ENCODE data around the gene SUSD6. TPM values are rescaled to one million over a fixed set of nuclear protein-coding genes. Genes with fewer than 3 reads are reported as not detected.

The SUSD6 gene
- total and polyA plus RNA-seq, 4 donors = 16.0 to 75.1 (median 61.0) TPM

DNA sequence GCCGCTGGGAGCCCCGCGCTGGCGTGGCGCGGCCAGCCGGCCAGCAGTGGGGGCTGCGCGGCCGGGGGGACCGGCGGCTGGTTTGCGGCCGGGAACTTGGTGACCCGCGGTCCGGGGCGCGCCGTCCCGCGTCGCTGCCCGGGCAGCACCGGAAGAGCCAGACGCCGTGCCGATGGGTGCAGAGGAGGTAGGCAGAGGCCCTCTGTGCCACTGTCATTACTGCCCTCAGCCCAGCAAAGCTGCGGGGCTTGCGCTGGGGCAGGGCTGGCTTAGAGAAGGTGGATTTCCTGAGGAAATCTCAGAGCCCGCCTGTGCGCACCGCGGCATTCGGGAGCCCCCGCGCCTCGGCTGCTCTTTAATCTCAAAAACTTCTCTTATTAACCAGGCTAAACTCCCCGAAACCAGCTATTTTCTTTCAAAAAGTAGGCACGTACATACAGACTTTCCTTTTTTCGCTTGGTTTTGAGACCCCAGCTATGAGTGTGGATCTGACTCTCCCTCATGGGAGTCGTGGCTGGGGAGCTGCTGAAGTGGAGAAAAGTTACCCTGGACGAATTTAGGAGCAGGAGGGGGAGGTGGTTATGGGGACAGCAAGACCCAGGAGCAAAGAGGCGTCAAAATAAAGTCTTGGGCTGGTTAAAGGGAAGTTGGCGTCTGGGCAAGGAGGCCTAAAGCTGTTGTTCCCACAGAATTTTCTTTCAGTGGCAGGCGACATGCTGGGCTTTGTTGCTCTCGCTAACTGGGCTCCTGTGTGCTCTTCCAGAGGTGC, 802 bp downstream of the SUSD6 start:
- Histone ChIP-seq H3K27me3 (ENCODE audit: control insufficient read depth in 3 of 3, insufficient read depth in 3 of 3, low read length in 2 of 3) (no peaks in the 10 kb centered on the region), H3K4me3 (peak overlapping the region; percentile 90), H3K4me1 (ENCODE audit: control insufficient read depth in 5 of 5, insufficient read depth in 5 of 5, low read length in 5 of 5) (peaks cover 8 to 47% (median 25%) of the 10 kb centered on the region in 5 donors), H3K9ac (ENCODE audit: insufficient read depth in 1 of 2, low read length in 2 of 2) (peak overlapping the region; percentile 42 to 86), H3K27ac (ENCODE audit: low read depth in 1 of 2, low read length in 1 of 2) (peak overlapping the region; percentile 99), H3K9me3 (ENCODE audit: control insufficient read depth in 4 of 4, insufficient read depth in 3 of 4, low read length in 3 of 4) (no peaks in the 10 kb centered on the region), H3K36me3 (ENCODE audit: control insufficient read depth in 4 of 4, insufficient read depth in 4 of 4, low read length in 4 of 4) (no peaks in the 10 kb centered on the region)
- DNase-seq = peak; percentile 33 to 57 (median 46)
- 1% methylated on average over 42 to 47 of the region's 47 CpGs for WGBS, 2 donors
- ATAC-seq (ENCODE audit: insufficient read depth, low FRiP score) = no peak
- TF ChIP-seq, protein P1, sequence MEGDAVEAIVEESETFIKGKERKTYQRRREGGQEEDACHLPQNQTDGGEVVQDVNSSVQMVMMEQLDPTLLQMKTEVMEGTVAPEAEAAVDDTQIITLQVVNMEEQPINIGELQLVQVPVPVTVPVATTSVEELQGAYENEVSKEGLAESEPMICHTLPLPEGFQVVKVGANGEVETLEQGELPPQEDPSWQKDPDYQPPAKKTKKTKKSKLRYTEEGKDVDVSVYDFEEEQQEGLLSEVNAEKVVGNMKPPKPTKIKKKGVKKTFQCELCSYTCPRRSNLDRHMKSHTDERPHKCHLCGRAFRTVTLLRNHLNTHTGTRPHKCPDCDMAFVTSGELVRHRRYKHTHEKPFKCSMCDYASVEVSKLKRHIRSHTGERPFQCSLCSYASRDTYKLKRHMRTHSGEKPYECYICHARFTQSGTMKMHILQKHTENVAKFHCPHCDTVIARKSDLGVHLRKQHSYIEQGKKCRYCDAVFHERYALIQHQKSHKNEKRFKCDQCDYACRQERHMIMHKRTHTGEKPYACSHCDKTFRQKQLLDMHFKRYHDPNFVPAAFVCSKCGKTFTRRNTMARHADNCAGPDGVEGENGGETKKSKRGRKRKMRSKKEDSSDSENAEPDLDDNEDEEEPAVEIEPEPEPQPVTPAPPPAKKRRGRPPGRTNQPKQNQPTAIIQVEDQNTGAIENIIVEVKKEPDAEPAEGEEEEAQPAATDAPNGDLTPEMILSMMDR (IDR thresholded peaks at IDR 0.05; ENCODE audit: control extremely low read depth, extremely low read depth) = no peak

DNA sequence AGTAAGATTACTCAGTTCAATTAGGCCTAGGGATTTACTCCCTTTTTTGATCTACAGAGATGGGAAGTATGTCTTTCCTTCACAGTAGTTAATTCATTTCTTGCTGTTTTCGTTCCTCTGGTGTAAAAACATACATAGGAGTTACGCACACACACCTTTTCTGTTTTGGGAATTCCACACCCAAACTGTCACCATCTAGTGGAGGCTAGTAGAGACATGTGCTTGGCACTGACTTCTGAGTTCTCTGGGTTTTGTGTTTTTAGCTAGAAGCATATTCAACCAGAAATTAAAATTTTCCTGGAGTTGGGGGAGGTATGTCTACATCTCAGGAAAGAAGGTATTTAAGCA, 1.4 kb downstream of the SUSD6 start:
- peak overlapping the region; percentile 42 to 86 for H3K9ac ChIP-seq (ENCODE audit: insufficient read depth in 1 of 2, low read length in 2 of 2)
- H3K36me3 ChIP-seq (ENCODE audit: control insufficient read depth in 4 of 4, insufficient read depth in 4 of 4, low read length in 4 of 4) = no peaks in the 10 kb centered on the region
- H3K4me1 ChIP-seq (ENCODE audit: control insufficient read depth in 5 of 5, insufficient read depth in 5 of 5, low read length in 5 of 5) = peaks cover 8 to 52% (median 25%) of the 10 kb centered on the region in 5 donors
- H3K4me3 ChIP-seq = peak overlapping the region; percentile 90
- H3K27me3 ChIP-seq (ENCODE audit: control insufficient read depth in 3 of 3, insufficient read depth in 3 of 3, low read length in 2 of 3) = no peaks in the 10 kb centered on the region
- peak overlapping the region; percentile 99 for H3K27ac ChIP-seq (ENCODE audit: low read depth in 1 of 2, low read length in 1 of 2)
- ATAC-seq (ENCODE audit: insufficient read depth, low FRiP score) (no peak), DNase-seq (peak in 1 of 3 donors; percentile 44)
- 10 to 38% methylated on average over 2 of the region's 2 CpGs for WGBS, 2 donors
- TF ChIP-seq, protein P1 (IDR thresholded peaks at IDR 0.05; ENCODE audit: control extremely low read depth, extremely low read depth) = no peak
- no peaks in the 10 kb centered on the region for H3K9me3 ChIP-seq (ENCODE audit: control insufficient read depth in 4 of 4, insufficient read depth in 3 of 4, low read length in 3 of 4)

DNA sequence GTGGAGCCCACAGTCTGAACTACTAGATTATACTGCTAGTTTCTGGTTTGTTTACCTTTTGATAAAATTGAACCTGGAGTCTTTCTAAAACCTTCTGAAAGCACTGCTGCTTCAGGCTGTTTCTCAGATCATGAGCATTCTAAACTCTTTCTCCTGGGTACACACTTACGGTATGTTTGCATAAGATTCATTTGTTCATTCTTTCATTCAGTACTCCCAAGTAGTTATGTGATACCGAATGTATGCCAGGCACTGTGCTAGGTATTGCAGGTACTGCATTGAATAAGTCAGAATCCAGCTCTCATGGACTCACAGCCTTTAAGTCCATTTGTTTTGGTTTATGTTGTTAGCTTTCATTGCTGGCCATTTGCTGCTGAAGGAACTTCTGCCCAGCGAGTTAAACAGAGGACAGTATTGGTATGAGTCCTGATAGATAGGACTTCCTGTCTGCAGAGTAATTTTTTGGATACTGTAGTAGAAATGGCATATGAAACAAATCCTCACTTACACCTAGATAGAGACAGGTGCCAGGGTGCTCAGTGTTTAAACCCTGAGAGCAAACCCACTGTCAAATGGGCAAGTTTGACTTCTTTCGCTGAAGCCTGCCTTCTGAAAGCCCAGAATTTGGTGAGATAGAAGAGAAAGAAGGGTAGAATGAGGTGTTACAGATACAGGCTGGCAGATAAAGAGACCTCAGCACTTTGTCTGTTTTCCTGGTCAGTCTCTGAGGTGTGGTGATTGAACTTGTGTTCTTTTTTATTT, 2.1 kb downstream of the SUSD6 start:
- H3K27ac ChIP-seq (ENCODE audit: low read depth in 1 of 2, low read length in 1 of 2) = peak overlapping the region in 1 of 2 donors; percentile 79
- ATAC-seq (ENCODE audit: insufficient read depth, low FRiP score) = no peak
- H3K9me3 ChIP-seq (ENCODE audit: control insufficient read depth in 4 of 4, insufficient read depth in 3 of 4, low read length in 3 of 4) = no peaks in the 10 kb centered on the region
- peaks cover 9 to 58% (median 25%) of the 10 kb centered on the region in 5 donors for H3K4me1 ChIP-seq (ENCODE audit: control insufficient read depth in 5 of 5, insufficient read depth in 5 of 5, low read length in 5 of 5)
- no peaks in the 10 kb centered on the region for H3K36me3 ChIP-seq (ENCODE audit: control insufficient read depth in 4 of 4, insufficient read depth in 4 of 4, low read length in 4 of 4)
- 45 to 69% methylated on average over 4 of the region's 4 CpGs for WGBS, 2 donors
- TF ChIP-seq, protein P1 (IDR thresholded peaks at IDR 0.05; ENCODE audit: control extremely low read depth, extremely low read depth) = no peak
- H3K4me3 ChIP-seq = no peak overlapping the region
- H3K9ac ChIP-seq (ENCODE audit: insufficient read depth in 1 of 2, low read length in 2 of 2) = peak overlapping the region in 1 of 2 donors; percentile 86
- peak in 1 of 3 donors; percentile 40 for DNase-seq
- no peaks in the 10 kb centered on the region for H3K27me3 ChIP-seq (ENCODE audit: control insufficient read depth in 3 of 3, insufficient read depth in 3 of 3, low read length in 2 of 3)
